ENCODE data around the gene GIT2.
A peak's percentile ranks its signal among the peaks of the same experiment; 100 is the strongest.
"Not testable (repeated sequence)": the region's sequence is repeated elsewhere in the genome, so short reads cannot be mapped to it uniquely, and the experiment has no call there.

The GIT2 gene

GRCh38 chr12:109998241-109998903 lies 2.2 kb upstream of the GIT2 start:
- no peaks in the 10 kb centered on the region for H3K9me3 Mint-ChIP-seq
- H3K4me1 Mint-ChIP-seq (ENCODE audit: low read depth): peaks cover 52% of the 10 kb centered on the region
- peak overlapping the region; percentile 78 for H3K4me3 Mint-ChIP-seq
- H3K27me3 Mint-ChIP-seq: no peaks in the 10 kb centered on the region
- H3K36me3 Mint-ChIP-seq (ENCODE audit: low read depth): peaks cover 21% of the 10 kb centered on the region
- intact Hi-C loops (cut with micrococcal nuclease): no loop called here
- H3K27ac Mint-ChIP-seq: peak overlapping the region; percentile 99

GRCh38 chr12:109997393-109997792 lies 1.2 kb upstream of the GIT2 start:
- Mint-ChIP-seq H3K9me3 (no peaks in the 10 kb centered on the region), H3K4me3 (no peak overlapping the region), H3K4me1 (ENCODE audit: low read depth) (peaks cover 55% of the 10 kb centered on the region), H3K27me3 (no peaks in the 10 kb centered on the region), H3K36me3 (ENCODE audit: low read depth) (peaks cover 20% of the 10 kb centered on the region), H3K27ac (peak overlapping the region; percentile 95)
- intact Hi-C loops (cut with micrococcal nuclease): no loop called here

GRCh38 chr12:109996483-109996853 lies 300 bp upstream of the GIT2 start:
- no peaks in the 10 kb centered on the region for H3K27me3 Mint-ChIP-seq
- H3K9me3 Mint-ChIP-seq: no peaks in the 10 kb centered on the region
- peaks cover 53% of the 10 kb centered on the region for H3K4me1 Mint-ChIP-seq (ENCODE audit: low read depth)
- H3K27ac Mint-ChIP-seq: peak overlapping the region; percentile 95
- peak overlapping the region; percentile 98 for H3K4me3 Mint-ChIP-seq
- intact Hi-C loops (cut with micrococcal nuclease): no loop called here
- H3K36me3 Mint-ChIP-seq (ENCODE audit: low read depth): peaks cover 24% of the 10 kb centered on the region

- H3K4me3 Mint-ChIP-seq: peak overlapping the region; percentile 98
- no peaks in the 10 kb centered on the region for H3K9me3 Mint-ChIP-seq
- peaks cover 36% of the 10 kb centered on the region for H3K36me3 Mint-ChIP-seq (ENCODE audit: low read depth)
- H3K27ac Mint-ChIP-seq: peak overlapping the region; percentile 95
- intact Hi-C loops (cut with micrococcal nuclease): no loop called here
- no peaks in the 10 kb centered on the region for H3K27me3 Mint-ChIP-seq
- peaks cover 41% of the 10 kb centered on the region for H3K4me1 Mint-ChIP-seq (ENCODE audit: low read depth)
These were observed 845 bp downstream of the GIT2 start for GRCh38 chr12:109995361-109995685.

- Mint-ChIP-seq H3K9me3 (no peaks in the 10 kb centered on the region), H3K4me1 (ENCODE audit: low read depth) (peaks cover 38% of the 10 kb centered on the region), H3K27ac (peak overlapping the region; percentile 95), H3K36me3 (ENCODE audit: low read depth) (peaks cover 37% of the 10 kb centered on the region), H3K4me3 (peak overlapping the region; percentile 98), H3K27me3 (no peaks in the 10 kb centered on the region)
- intact Hi-C loops (cut with micrococcal nuclease): no loop called here
These were observed 1.6 kb downstream of the GIT2 start for GRCh38 chr12:109994401-109995175.

GRCh38 chr12:109993091-109993490 lies 3.1 kb downstream of the GIT2 start:
- H3K27me3 Mint-ChIP-seq: no peaks in the 10 kb centered on the region
- peak overlapping the region; percentile 32 for H3K27ac Mint-ChIP-seq
- no peak overlapping the region for H3K4me3 Mint-ChIP-seq
- intact Hi-C loops (cut with micrococcal nuclease): no loop called here
- peaks cover 52% of the 10 kb centered on the region for H3K36me3 Mint-ChIP-seq (ENCODE audit: low read depth)
- peaks cover 36% of the 10 kb centered on the region for H3K4me1 Mint-ChIP-seq (ENCODE audit: low read depth)
- H3K9me3 Mint-ChIP-seq: no peaks in the 10 kb centered on the region

GRCh38 chr12:109991586-109991985 lies 4.6 kb downstream of the GIT2 start:
- H3K4me3 Mint-ChIP-seq: no peak overlapping the region
- peaks cover 65% of the 10 kb centered on the region for H3K36me3 Mint-ChIP-seq (ENCODE audit: low read depth)
- no peak overlapping the region for H3K27ac Mint-ChIP-seq
- no peaks in the 10 kb centered on the region for H3K27me3 Mint-ChIP-seq
- H3K9me3 Mint-ChIP-seq: no peaks in the 10 kb centered on the region
- H3K4me1 Mint-ChIP-seq (ENCODE audit: low read depth): peaks cover 26% of the 10 kb centered on the region
- intact Hi-C loops (cut with micrococcal nuclease): no loop called here

- H3K36me3 Mint-ChIP-seq (ENCODE audit: low read depth): peaks cover 78% of the 10 kb centered on the region
- intact Hi-C loops (cut with micrococcal nuclease): no loop called here
- H3K9me3 Mint-ChIP-seq: no peaks in the 10 kb centered on the region
- H3K27me3 Mint-ChIP-seq: no peaks in the 10 kb centered on the region
- H3K4me1 Mint-ChIP-seq (ENCODE audit: low read depth): peaks cover 19% of the 10 kb centered on the region
- H3K27ac Mint-ChIP-seq: no peak overlapping the region
- no peak overlapping the region for H3K4me3 Mint-ChIP-seq
These were observed 6.8 kb downstream of the GIT2 start for GRCh38 chr12:109989380-109989779.

- intact Hi-C loops (cut with micrococcal nuclease): no loop called here
- H3K4me3 Mint-ChIP-seq: no peak overlapping the region
- peaks cover 15% of the 10 kb centered on the region for H3K4me1 Mint-ChIP-seq (ENCODE audit: low read depth)
- no peak overlapping the region for H3K27ac Mint-ChIP-seq
- peaks cover 83% of the 10 kb centered on the region for H3K36me3 Mint-ChIP-seq (ENCODE audit: low read depth)
- no peaks in the 10 kb centered on the region for H3K9me3 Mint-ChIP-seq
- H3K27me3 Mint-ChIP-seq: no peaks in the 10 kb centered on the region
These were observed 7.3 kb downstream of the GIT2 start for GRCh38 chr12:109988903-109989302.

GRCh38 chr12:109988274-109988673 lies 7.9 kb downstream of the GIT2 start:
- Mint-ChIP-seq H3K4me1 (ENCODE audit: low read depth) (peaks cover 14% of the 10 kb centered on the region), H3K9me3 (no peaks in the 10 kb centered on the region), H3K4me3 (no peak overlapping the region), H3K27ac (no peak overlapping the region), H3K36me3 (ENCODE audit: low read depth) (peaks cover 89% of the 10 kb centered on the region), H3K27me3 (no peaks in the 10 kb centered on the region)
- intact Hi-C loops (cut with micrococcal nuclease): no loop called here

GRCh38 chr12:109987615-109988014 lies 8.6 kb downstream of the GIT2 start:
- intact Hi-C loops (cut with micrococcal nuclease): no loop called here
- H3K4me3 Mint-ChIP-seq: no peak overlapping the region
- H3K4me1 Mint-ChIP-seq (ENCODE audit: low read depth): peaks cover 8% of the 10 kb centered on the region
- H3K27ac Mint-ChIP-seq: no peak overlapping the region
- no peaks in the 10 kb centered on the region for H3K9me3 Mint-ChIP-seq
- no peaks in the 10 kb centered on the region for H3K27me3 Mint-ChIP-seq
- H3K36me3 Mint-ChIP-seq (ENCODE audit: low read depth): peaks cover 90% of the 10 kb centered on the region

GRCh38 chr12:109986236-109986635 lies 9.9 kb downstream of the GIT2 start:
- H3K27ac Mint-ChIP-seq: not testable (repeated sequence)

GRCh38 chr12:109983432-109984142 lies 12.6 kb downstream of the GIT2 start:
- Mint-ChIP-seq H3K36me3 (ENCODE audit: low read depth) (peaks cover 96% of the 10 kb centered on the region), H3K27ac (no peak overlapping the region), H3K9me3 (no peaks in the 10 kb centered on the region), H3K4me1 (ENCODE audit: low read depth) (peaks cover 31% of the 10 kb centered on the region), H3K27me3 (no peaks in the 10 kb centered on the region), H3K4me3 (no peak overlapping the region)
- intact Hi-C loops (cut with micrococcal nuclease): no loop called here

More at GRCh38 chr12:109986236-109986635, 9.9 kb downstream of the GIT2 start:
- intact Hi-C loops (cut with micrococcal nuclease); H3K27me3 Mint-ChIP-seq; H3K4me3 Mint-ChIP-seq; H3K9me3 Mint-ChIP-seq: not testable (repeated sequence)
- Mint-ChIP-seq H3K36me3 (ENCODE audit: low read depth) (peaks cover 96% of the 10 kb centered on the region), H3K4me1 (ENCODE audit: low read depth) (peaks cover 15% of the 10 kb centered on the region)

- Mint-ChIP-seq H3K27ac (peak overlapping the region; percentile 8), H3K9me3 (no peaks in the 10 kb centered on the region), H3K4me1 (ENCODE audit: low read depth) (peaks cover 35% of the 10 kb centered on the region), H3K4me3 (no peak overlapping the region), H3K27me3 (no peaks in the 10 kb centered on the region), H3K36me3 (ENCODE audit: low read depth) (peaks cover 96% of the 10 kb centered on the region)
- intact Hi-C loops (cut with micrococcal nuclease): no loop called here
These were observed 14.0 kb downstream of the GIT2 start for GRCh38 chr12:109982210-109982609.
